ENCODE data around the gene SYT2.
"Not testable (repeated sequence)": the region's sequence is repeated elsewhere in the genome, so short reads cannot be mapped to it uniquely, and the experiment has no call there.

Gene SYT2

DNA sequence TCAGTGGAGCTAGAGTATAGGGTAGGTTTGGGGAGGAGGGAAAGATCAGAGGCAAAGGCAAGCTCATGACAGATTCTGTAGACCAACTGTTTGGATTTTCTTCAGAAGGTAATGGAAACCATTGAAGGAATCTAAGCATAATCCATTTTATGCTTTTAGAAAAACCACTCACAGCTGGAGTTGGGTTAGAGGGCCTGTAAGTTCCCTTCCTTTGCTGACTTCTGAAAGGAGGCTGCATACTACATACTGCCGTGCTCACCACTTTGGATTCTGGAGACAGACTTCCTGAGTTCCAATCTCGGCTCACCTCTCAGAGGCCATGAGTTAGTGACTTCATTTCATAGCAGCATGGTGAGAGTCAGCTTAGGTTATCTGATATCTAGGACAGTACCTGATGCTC is 6.4 kb upstream of the SYT2 start:
- H4K20me1 ChIP-seq (ENCODE audit: control insufficient read depth, insufficient read depth, low read depth, low read length) = no peaks in the 10 kb centered on the region
- H3K4me1 ChIP-seq (ENCODE audit: control insufficient read depth, low read length) = no peaks in the 10 kb centered on the region
- no peak overlapping the region for H3K27ac ChIP-seq (ENCODE audit: low read depth, low read length)
- H3K27me3 ChIP-seq (ENCODE audit: control insufficient read depth, low read length) = peaks cover 12% of the 10 kb centered on the region
- H3K79me2 ChIP-seq (ENCODE audit: control insufficient read depth, low read length) = no peaks in the 10 kb centered on the region
- TF ChIP-seq EZH2phosphoT487 (IDR thresholded peaks at IDR 0.05; ENCODE audit: borderline replicate concordance, low read length) = no peak
- TF ChIP-seq, protein P1, sequence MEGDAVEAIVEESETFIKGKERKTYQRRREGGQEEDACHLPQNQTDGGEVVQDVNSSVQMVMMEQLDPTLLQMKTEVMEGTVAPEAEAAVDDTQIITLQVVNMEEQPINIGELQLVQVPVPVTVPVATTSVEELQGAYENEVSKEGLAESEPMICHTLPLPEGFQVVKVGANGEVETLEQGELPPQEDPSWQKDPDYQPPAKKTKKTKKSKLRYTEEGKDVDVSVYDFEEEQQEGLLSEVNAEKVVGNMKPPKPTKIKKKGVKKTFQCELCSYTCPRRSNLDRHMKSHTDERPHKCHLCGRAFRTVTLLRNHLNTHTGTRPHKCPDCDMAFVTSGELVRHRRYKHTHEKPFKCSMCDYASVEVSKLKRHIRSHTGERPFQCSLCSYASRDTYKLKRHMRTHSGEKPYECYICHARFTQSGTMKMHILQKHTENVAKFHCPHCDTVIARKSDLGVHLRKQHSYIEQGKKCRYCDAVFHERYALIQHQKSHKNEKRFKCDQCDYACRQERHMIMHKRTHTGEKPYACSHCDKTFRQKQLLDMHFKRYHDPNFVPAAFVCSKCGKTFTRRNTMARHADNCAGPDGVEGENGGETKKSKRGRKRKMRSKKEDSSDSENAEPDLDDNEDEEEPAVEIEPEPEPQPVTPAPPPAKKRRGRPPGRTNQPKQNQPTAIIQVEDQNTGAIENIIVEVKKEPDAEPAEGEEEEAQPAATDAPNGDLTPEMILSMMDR (IDR thresholded peaks at IDR 0.05; ENCODE audit: low read depth, low read length, poor library complexity, severe bottlenecking) = no peak
- H3K9me2 ChIP-seq (replicated peaks; ENCODE audit: control insufficient read depth, low read length) = no peaks in the 10 kb centered on the region
- no peak overlapping the region for H3K4me2 ChIP-seq (ENCODE audit: low read length)
- H3K4me3 ChIP-seq (ENCODE audit: low read length) = no peak overlapping the region
- H3K9me3 ChIP-seq (ENCODE audit: control insufficient read depth, insufficient read depth, low read length) = no peaks in the 10 kb centered on the region
- H3F3A ChIP-seq (ENCODE audit: control insufficient read depth, insufficient read depth) = no peaks in the 10 kb centered on the region
- no peaks in the 10 kb centered on the region for H3K36me3 ChIP-seq (ENCODE audit: control insufficient read depth, low read length)

DNA sequence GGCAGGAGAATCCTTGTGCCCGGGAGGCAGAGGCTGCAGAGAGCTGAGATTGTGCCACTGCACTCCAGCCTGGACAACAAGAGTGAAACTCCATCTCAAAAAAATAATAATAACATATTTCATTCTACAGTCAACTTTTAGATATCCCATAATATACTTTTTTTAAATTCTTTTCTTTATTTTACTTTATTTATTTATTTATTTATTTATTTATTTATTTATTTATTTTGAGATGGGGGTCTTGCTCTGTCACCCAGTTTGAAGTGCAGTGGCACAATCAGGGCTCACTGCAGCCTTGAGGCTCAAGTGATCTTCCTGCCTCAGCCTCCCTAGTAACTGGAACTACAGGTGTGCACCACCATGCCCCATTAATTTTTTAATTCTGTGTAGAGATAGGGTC is 3.9 kb upstream of the SYT2 start:
- not testable (repeated sequence) for H3K4me2 ChIP-seq (ENCODE audit: low read length); H3K36me3 ChIP-seq (ENCODE audit: control insufficient read depth, low read length); H3K4me3 ChIP-seq (ENCODE audit: low read length); H3K27ac ChIP-seq (ENCODE audit: low read depth, low read length); H3F3A ChIP-seq (ENCODE audit: control insufficient read depth, insufficient read depth); H3K9me3 ChIP-seq (ENCODE audit: control insufficient read depth, insufficient read depth, low read length); H4K20me1 ChIP-seq (ENCODE audit: control insufficient read depth, insufficient read depth, low read depth, low read length); H3K4me1 ChIP-seq (ENCODE audit: control insufficient read depth, low read length); H3K79me2 ChIP-seq (ENCODE audit: control insufficient read depth, low read length); H3K9me2 ChIP-seq (replicated peaks; ENCODE audit: control insufficient read depth, low read length)
- peaks cover 18% of the 10 kb centered on the region for H3K27me3 ChIP-seq (ENCODE audit: control insufficient read depth, low read length)

DNA sequence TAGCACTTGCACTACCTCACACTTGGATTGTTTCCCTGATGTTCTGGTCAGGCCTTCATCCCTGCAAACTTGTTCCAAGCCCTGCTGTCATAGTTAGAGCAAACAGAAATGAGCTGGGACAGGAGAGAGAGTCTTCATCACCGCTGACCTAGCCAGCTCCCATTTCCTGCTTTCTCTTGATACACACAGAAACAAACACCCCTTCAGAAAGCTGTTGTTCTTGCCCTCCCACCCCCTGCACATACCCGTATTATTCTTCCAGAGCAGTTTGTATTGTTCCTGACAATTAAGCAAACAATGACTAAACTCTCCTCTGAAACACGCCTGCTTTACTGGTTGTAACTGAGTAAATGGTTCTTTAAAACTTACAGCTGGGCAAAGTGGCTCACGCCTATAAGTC is 2.9 kb upstream of the SYT2 start:
- Histone ChIP-seq H3K27me3 (ENCODE audit: control insufficient read depth, low read length) (peaks cover 15% of the 10 kb centered on the region), H3K9me2 (replicated peaks; ENCODE audit: control insufficient read depth, low read length) (no peaks in the 10 kb centered on the region), H3K79me2 (ENCODE audit: control insufficient read depth, low read length) (no peaks in the 10 kb centered on the region), H3K4me3 (ENCODE audit: low read length) (no peak overlapping the region), H4K20me1 (ENCODE audit: control insufficient read depth, insufficient read depth, low read depth, low read length) (no peaks in the 10 kb centered on the region), H3F3A (ENCODE audit: control insufficient read depth, insufficient read depth) (no peaks in the 10 kb centered on the region), H3K4me1 (ENCODE audit: control insufficient read depth, low read length) (no peaks in the 10 kb centered on the region), H3K9me3 (ENCODE audit: control insufficient read depth, insufficient read depth, low read length) (no peaks in the 10 kb centered on the region), H3K36me3 (ENCODE audit: control insufficient read depth, low read length) (no peaks in the 10 kb centered on the region), H3K27ac (ENCODE audit: low read depth, low read length) (no peak overlapping the region), H3K4me2 (ENCODE audit: low read length) (no peak overlapping the region)
- no peak for TF ChIP-seq EZH2phosphoT487 (IDR thresholded peaks at IDR 0.05; ENCODE audit: borderline replicate concordance, low read length)
- TF ChIP-seq, protein P1 (IDR thresholded peaks at IDR 0.05; ENCODE audit: low read depth, low read length, poor library complexity, severe bottlenecking) = no peak

DNA sequence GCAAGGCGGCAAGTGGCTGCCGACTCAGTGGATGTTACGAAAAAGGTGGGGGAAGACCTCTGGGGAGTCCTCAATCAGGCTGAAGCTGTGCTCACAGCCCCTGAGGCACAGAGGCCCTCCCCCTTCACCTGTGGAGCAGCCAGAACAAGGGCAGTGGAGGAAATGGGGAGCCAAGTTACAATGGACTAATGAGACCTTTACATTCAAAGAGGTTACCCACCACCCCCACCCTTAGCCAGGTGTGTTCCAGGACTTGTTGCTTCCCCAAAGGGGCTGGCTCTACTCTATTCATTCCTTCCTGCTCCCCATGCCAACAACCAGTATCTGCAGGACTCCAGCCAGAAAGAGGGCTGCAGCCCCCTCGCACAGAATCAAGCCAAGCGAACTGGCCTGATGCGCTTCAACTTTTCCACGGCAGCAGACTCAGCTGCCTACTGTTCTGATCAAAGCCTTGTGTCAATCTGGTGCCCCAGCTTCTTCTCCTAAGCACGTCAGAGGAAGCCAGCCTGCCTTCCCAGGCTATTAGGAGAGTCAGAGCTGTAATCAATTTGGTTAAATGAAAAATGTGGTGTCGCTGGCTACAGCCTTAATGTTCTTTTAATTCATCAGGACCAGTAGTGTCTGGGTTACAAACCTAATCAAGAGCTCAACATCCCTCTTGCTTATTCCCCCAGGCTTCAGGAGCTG is 1.8 kb upstream of the SYT2 start:
- Histone ChIP-seq H3K9me2 (replicated peaks; ENCODE audit: control insufficient read depth, low read length) (no peaks in the 10 kb centered on the region), H3K27me3 (ENCODE audit: control insufficient read depth, low read length) (peaks cover 10% of the 10 kb centered on the region), H3K36me3 (ENCODE audit: control insufficient read depth, low read length) (no peaks in the 10 kb centered on the region), H3K4me1 (ENCODE audit: control insufficient read depth, low read length) (no peaks in the 10 kb centered on the region), H3F3A (ENCODE audit: control insufficient read depth, insufficient read depth) (no peaks in the 10 kb centered on the region), H3K27ac (ENCODE audit: low read depth, low read length) (no peak overlapping the region), H4K20me1 (ENCODE audit: control insufficient read depth, insufficient read depth, low read depth, low read length) (no peaks in the 10 kb centered on the region), H3K79me2 (ENCODE audit: control insufficient read depth, low read length) (no peaks in the 10 kb centered on the region), H3K4me3 (ENCODE audit: low read length) (no peak overlapping the region), H3K9me3 (ENCODE audit: control insufficient read depth, insufficient read depth, low read length) (no peaks in the 10 kb centered on the region), H3K4me2 (ENCODE audit: low read length) (no peak overlapping the region)
- TF ChIP-seq, protein P1 (IDR thresholded peaks at IDR 0.05; ENCODE audit: low read depth, low read length, poor library complexity, severe bottlenecking) = no peak
- TF ChIP-seq EZH2phosphoT487 (IDR thresholded peaks at IDR 0.05; ENCODE audit: borderline replicate concordance, low read length) = no peak

All from DOHH2 (cell line).